Kidney epithelial cell (primary cell): ENCODE results near the gene GFRA4. TPM values are rescaled to one million over a fixed set of nuclear protein-coding genes. Genes with fewer than 3 reads are reported as not detected.

Experiments
- DNase-seq: peaks from one replicate; pipeline ENCODE4 v3.0.0-alpha.2; 2010; ENCODE audit warnings: low read depth
- H3K27me3 ChIP-seq: 2 replicates; pipeline ENCODE4 v1.6.0; 2011; ENCODE audit warnings: low read length; ENCODE audit not compliant: control insufficient read depth, insufficient read depth
- H3K36me3 ChIP-seq: 2 replicates; pipeline ENCODE4 v1.5.1; 2011; ENCODE audit warnings: low read length; ENCODE audit not compliant: control insufficient read depth, insufficient read depth
- H3K4me3 ChIP-seq: 2 replicates; pipeline ENCODE4 v1.5.1; 2011; ENCODE audit warnings: low read depth, mild to moderate bottlenecking, control low read depth, low read length
- total RNA-seq: library from RNA; depleted of rRNA; stranded (reverse); fragments of >200 nt; gene quantifications from 2 replicates; pipeline ENCODE4 v1.2.3, GENCODE V29; 2015
- TF ChIP-seq, protein P1 (sequence below): IDR thresholded peaks from 2 replicates; pipeline ENCODE4 v1.5.1; 2011; ENCODE audit warnings: mild to moderate bottlenecking, moderate library complexity, low read length, control low read depth, inconsistent platforms; ENCODE audit not compliant: insufficient read depth, poor library complexity, severe bottlenecking

The GFRA4 gene
- total RNA-seq, 1 donor from 2014 or later, result not detected

DNA sequence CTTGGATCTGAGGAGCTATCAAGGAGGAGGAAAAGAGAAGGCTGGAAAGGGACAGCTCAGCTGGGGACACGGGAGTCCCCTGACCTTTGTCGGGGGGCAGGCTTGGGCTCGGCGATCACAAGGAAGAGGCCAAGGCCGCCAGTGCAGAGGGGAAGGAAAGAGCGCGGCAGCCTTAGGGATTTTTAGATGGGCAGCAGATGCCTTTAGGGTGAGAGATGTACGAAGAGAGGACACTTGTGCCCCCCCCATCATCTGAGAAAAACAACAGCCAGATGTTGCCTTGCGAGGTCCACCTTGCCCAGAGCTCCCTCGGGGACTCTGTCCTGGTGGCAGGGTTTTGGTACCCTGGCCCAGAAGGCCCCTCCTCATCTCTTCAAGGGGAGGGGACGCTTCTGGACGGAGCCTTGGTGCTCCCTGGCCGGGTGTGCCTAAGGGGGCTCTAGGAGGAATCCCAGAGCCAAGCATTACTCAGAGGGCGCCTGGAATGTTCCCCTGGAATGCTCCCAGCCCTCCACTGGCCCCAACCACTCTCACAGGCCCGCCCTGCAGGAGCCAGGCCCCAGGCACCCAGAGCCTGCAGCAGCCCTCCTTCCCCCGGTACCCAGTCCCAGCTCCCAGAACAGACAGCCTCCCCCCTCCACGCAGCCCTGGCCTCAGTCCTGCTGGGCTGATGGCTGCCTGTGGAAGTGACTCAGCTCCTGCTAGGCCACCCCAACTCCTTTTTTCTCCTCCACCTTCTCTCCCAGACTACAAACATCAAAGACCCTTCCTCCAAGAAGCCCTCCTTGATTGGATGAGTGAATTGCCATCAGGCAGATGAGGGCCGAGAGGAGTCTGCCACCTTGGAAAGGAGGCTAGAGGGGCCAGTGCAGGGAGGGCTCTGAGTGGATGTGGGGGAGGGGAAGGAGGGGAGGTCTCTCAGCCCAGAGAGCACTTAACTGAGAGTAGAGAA, 16.8 kb upstream of the GFRA4 start:
- peaks cover 58% of the 10 kb centered on the region for H3K27me3 ChIP-seq
- no peak for DNase-seq

DNA sequence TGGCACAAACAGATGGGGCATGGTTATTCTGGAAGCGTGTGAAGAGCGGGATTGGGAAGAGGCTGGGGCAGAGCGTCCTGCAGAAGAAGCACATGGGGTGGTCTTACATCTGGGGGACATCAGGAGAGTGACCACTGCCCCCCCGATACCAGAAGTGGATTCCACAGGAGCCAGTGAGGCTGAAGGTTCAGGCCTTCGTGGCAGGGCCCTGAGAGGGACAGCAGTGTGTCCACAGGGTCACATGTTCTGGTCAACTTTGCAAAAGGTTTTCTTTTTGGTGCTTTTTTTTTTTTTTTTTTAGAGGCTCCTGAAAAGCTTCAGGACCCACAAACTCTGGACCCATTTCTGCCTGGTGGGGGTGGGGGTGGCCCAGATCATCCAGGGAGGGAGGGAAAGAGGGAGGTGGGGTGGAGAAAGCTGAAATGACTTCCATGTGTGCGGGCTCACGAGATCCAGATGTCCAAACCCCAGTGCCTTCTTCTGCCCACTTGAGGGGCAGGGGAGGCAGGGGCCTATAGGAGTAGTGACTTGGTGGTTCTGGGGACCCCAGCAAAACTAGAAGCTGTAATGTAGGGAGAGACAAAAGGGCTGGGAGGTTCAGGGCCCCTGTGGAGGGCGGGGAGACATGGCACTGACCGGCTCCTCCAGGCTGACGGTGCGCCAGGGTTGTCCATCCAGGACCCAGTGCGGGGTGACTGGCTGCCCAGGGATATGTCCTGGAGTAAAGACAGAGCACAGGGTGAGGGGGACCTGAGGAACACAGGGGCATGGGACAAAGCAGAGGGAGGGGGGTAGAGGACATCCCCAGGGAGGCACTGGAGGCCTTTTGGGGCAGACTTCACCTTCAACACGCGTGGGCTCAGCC, 15.9 kb upstream of the GFRA4 start:
- TF ChIP-seq, protein P1, sequence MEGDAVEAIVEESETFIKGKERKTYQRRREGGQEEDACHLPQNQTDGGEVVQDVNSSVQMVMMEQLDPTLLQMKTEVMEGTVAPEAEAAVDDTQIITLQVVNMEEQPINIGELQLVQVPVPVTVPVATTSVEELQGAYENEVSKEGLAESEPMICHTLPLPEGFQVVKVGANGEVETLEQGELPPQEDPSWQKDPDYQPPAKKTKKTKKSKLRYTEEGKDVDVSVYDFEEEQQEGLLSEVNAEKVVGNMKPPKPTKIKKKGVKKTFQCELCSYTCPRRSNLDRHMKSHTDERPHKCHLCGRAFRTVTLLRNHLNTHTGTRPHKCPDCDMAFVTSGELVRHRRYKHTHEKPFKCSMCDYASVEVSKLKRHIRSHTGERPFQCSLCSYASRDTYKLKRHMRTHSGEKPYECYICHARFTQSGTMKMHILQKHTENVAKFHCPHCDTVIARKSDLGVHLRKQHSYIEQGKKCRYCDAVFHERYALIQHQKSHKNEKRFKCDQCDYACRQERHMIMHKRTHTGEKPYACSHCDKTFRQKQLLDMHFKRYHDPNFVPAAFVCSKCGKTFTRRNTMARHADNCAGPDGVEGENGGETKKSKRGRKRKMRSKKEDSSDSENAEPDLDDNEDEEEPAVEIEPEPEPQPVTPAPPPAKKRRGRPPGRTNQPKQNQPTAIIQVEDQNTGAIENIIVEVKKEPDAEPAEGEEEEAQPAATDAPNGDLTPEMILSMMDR, result no peak
- H3K4me3 ChIP-seq, result no peak overlapping the region
- H3K36me3 ChIP-seq, result no peaks in the 10 kb centered on the region
- peaks cover 66% of the 10 kb centered on the region for H3K27me3 ChIP-seq
- DNase-seq, result no peak

More for the DNA sequence above, 16.8 kb upstream of the GFRA4 start:
- Histone ChIP-seq H3K36me3 (no peaks in the 10 kb centered on the region), H3K4me3 (no peak overlapping the region)
- TF ChIP-seq, protein P1, result no peak

- no peak overlapping the region for H3K4me3 ChIP-seq
- DNase-seq, result no peak
- TF ChIP-seq, protein P1, result no peak
- no peaks in the 10 kb centered on the region for H3K36me3 ChIP-seq
- H3K27me3 ChIP-seq, result peaks cover 75% of the 10 kb centered on the region
Observed at GRCh38 chr20:3678198-3678597, 15.0 kb upstream of the GFRA4 start.

DNA sequence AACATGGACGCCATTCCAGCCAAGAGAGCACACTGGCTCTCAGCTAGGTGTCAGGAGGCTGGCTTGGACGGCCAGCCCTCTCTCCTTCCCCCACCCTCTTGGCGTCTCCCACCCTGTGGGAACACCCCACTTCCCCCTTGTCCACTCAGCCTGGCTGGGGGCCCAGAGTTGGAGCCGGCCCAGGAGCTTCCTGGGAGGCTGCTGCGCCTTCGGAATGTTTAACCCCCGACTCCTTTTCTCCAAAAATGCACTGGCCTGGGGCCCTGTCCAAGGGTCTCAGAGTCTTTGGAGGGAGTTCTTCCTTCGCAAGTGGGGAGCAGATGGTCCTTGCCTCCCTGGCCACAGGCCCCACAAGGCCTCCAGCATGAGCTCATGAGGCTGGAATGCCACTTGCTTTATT, 14.5 kb upstream of the GFRA4 start:
- H3K36me3 ChIP-seq, result no peaks in the 10 kb centered on the region
- no peak overlapping the region for H3K4me3 ChIP-seq
- TF ChIP-seq, protein P1, result no peak
- no peak for DNase-seq
- peaks cover 79% of the 10 kb centered on the region for H3K27me3 ChIP-seq

DNA sequence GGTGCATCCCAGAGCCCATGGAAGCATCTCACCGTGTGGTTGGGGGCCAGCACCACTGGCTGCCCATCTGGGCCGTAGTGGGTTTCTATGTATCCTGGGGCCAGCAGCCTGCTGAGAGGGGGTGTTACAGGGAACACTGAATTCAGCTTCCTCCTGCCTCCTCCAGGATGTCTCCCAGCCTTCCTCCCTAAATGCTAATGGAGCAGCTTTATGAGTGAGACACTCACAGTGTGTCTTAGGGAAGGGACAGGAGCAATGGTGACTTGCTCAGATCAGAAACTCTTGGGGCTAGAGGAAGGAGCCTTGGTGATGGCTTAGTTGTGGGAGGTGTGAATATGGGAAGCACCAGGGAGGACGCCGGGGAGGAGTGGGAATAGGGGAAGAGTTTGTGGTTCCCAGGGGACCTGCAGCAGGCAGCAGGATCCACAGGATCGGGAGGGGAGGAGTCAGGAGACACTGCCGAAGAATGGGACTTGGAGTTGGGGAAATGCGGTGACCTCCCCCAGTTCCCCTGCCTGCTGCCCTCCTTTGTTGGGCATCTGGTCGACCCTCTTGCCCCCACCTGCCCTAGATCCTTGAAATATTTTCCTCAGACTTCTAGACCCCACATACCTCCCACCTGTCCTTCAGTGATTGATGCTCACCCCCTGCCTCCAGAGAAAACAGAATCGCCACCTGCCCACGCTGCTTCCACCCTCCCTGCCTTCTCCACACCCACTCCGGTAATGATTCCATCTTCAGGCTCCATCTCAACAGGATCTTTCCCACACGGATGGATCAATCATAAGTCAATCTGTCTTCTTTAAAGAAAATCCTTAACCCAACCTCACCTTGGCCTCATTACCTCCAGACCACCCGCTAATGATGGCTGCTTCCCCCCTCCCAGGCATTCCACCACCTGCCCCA, 12.0 kb upstream of the GFRA4 start:
- no peaks in the 10 kb centered on the region for H3K36me3 ChIP-seq
- peaks cover 83% of the 10 kb centered on the region for H3K27me3 ChIP-seq
- TF ChIP-seq, protein P1, result no peak
- no peak overlapping the region for H3K4me3 ChIP-seq
- no peak for DNase-seq
